A549 (cell line): ENCODE measurements around the gene GRIN2C.

ENCODE experiments used
- CBX8 ChIP-seq: fragments of 200-600 bp; sonication (generic); IDR thresholded peaks from 2 replicates; pipeline ENCODE4 v1.6.1; 2016
- CHD2 ChIP-seq: fragments of 150-350 bp; IDR thresholded peaks from 2 replicates; pipeline ENCODE4 v1.6.1; 2014; ENCODE audit warnings: low read length; ENCODE audit not compliant: partially characterized antibody
- CTCF ChIP-seq: fragments of >200 bp; sonication (Bioruptor Twin); formaldehyde crosslinking; IDR thresholded peaks from 3 replicates; pipeline ENCODE4 v1.5.1; 2016
- JUNB ChIP-seq: fragments of >200 bp; sonication (Bioruptor Twin); formaldehyde crosslinking; IDR thresholded peaks from 2 replicates; pipeline ENCODE4 v1.6.1; 2016
- MAX ChIP-seq: IDR thresholded peaks from 2 replicates; pipeline ENCODE4 v1.6.1; 2012
- POLR2A ChIP-seq: IDR thresholded peaks from 2 replicates; pipeline ENCODE4 v1.6.1; 2012; ENCODE audit warnings: mild to moderate bottlenecking, low read length

GRCh38 chr17:74836691-74837467 is 22.8 kb downstream of the GRIN2C start:
- TF ChIP-seq CTCF, result no peak
- TF ChIP-seq CBX8, result no peak
- no peak for TF ChIP-seq MAX
- TF ChIP-seq JUNB, result no peak
- TF ChIP-seq POLR2A, result no peak
- no peak for TF ChIP-seq CHD2
